Stromal cell of bone marrow (primary cell): ENCODE data around the gene CKAP4.

ENCODE experiments used
- DNase-seq: peaks from one replicate; pipeline ENCODE4 v3.0.0-alpha.2; 2012; ENCODE audit warnings: low read depth

Gene CKAP4

DNA sequence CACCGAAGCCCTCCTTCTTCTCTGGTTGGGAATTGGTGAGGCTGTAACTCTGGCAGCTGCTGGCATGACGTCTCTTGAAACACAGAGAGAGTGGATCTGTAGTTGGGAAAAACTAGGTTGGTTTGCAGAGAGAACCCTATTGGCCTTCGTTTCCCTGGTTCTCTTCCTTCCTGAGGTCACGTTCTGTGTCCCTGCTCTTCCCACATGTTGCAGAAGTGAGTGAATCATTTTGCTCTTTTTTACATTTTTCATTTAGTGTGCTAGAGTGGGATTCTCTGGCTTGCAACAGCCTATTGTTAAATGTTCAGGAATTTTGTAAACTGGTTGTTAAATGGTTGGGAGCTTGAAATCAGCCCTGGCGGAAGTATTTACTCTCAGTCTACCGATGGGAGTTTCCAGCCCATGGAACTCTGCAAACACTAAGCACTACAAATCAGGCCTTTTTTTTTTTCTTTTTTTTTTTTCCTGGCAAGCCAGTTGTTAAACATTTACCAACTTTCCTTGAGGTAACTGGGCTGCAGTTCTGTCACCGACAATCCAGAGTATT, 26.8 kb upstream of the CKAP4 start:
- DNase-seq: no peak

DNA sequence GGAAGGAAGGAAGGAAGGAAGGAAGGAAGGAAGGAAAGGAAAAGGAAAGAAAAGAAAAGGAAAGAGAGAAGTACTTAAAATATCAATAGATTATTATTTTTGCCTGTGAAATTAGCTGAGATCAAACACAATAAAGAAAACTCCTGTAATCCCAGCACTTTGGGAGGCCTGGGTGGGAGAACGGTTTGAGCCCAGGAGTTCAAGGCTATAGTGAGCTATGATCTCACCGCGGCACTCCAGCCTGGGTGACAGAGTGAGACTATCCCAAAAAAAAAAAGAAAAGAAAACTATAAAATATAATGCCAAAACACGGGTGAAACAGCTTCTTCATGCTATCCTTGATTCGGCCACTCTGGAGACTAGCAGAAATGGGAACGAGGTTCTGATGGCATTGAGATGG, 26.2 kb upstream of the CKAP4 start:
- DNase-seq: no peak

DNA sequence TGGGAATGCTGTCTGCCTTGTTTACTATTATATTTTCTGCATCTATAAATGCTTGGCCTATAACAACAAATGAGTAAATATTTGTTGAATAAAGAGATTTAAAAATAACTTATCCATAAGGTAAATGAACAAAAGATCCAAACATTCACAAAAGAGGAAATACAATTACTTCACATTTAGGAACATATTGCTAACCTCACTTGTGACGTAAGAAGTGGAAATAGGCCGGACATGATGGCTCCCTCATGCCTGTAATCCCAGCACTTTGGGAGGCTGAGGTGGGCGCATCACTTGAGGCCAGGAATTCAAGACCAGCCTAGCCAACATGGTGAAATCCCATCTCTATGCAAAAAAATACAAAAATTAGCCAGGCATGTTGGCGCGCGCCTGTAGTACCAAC, 25.7 kb upstream of the CKAP4 start:
- no peak for DNase-seq

DNA sequence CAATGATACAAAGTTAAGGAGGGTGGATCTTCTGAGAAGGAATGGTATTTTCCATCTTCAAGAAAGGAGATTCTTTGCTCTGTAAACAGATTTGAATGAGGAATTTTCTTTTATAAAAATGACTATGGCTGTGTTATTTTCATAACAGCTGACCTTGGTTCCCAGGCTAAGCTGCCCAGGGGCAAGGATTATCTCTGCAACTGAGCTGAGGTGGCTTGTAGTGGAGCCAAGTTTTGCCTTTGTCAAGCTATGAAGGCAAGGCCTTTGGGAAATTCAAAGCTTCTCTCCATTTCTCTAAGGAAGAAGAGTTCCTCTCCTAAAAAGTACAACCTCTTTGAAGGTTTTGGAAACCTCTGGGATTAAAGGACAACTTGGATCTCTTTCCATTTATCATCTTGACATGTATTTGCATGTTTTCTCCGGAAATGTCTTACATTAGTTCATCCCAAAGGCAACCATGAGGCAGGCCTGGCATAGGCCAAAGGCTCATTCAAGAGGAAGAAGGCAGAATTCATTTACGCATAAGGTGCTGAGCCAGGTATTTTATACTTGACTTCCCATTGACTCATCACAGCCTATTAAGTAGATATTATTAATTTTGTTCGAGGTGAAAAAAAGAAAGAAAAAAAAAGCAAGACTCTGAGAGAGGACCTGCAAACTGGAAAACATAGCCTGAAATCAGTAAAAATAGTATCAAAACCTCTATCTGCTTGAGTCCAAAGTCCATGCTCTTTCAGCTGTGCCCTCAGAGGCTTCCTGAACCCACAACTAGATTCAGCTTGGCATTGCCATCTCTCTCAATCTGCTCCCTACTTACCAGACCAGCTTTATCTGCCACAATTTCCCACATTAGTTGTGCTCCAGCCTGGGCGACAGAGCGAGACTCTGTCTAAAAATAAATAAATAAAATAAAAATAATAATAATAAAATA, 24.0 kb upstream of the CKAP4 start:
- DNase-seq: no peak

DNA sequence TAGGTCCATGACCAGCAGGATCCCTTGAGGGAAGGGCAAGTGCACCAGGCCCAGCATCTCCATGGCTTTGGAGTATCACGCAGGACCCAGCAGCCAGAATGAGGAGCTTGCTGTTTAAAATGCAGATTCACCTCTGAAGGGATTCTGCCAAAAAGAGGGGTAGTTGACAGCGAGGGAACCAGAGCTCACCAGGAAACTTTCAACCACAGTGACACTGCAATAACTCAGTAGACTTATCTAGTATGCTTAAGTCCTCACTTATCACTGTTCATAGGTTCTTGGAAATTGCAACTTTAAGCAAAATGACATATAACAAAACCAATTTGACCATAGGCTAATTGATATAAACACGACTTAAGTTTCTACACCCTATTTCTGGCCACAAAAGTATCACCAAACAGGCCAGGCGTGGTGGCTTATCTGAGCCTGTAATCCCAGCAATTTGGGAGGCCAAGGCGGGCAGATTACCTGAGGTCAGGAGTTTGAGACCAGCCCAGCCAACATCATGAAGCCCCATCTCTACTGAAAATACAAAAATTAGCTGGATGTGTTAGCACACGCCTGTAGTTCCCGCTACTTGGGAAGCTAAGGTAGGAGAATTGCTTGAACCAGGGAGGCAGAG, 21.4 kb upstream of the CKAP4 start:
- no peak for DNase-seq

DNA sequence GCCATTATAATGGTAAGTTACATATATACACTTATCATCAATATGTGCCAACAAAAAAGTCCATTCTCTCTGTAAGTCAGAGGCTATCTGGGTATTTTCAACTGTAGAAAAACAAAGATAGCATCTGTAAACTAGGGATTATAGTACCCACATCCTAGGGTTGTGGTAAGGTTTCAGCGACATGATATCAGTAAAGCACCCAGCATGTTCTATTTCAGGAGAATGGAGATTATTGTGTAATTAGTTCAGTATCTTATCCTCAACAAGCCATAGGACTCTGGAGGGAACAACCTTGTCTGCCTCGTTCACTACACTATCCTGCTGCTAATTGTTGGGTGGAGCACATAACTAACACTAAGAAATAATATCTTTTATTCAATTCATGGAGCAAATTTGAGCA, 19.7 kb upstream of the CKAP4 start:
- DNase-seq: no peak

DNA sequence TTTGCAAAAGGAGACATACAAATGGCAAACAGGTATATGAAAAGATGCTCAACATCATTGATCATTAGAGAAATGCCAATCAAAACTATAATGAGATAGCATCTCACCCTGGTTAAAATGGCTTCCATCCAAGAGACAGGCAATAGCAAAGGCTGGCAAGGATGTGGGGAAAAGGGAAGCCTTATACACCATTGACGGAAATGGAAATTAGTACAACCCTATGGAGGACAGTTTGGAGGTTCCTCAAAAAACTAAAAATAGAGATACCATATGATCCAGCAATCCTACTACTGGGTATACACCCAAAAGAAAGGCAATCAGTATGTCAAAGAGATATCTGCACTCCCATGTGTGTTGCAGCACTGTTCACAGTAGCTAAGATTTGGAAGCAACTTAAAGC, 17.3 kb upstream of the CKAP4 start:
- no peak for DNase-seq

DNA sequence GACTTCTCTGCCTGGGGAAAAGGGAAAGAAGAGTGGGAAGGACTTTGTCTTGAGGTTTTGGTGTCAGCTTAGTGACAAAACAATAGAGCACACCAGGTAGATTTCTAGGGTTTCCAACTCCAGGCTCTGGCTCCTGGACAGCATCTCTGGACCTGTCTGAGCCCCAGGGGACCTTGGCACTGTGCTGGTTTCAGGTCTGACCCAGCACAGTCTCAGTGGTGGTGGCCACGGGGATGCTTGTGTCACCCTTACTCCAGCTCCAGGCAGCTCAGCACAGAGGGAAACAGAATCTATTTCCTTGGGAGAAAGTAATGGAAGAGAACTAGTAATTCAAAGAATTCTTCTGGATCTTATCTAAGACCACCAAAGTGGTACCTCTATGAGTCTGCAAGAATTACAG, 11.1 kb upstream of the CKAP4 start:
- no peak for DNase-seq

DNA sequence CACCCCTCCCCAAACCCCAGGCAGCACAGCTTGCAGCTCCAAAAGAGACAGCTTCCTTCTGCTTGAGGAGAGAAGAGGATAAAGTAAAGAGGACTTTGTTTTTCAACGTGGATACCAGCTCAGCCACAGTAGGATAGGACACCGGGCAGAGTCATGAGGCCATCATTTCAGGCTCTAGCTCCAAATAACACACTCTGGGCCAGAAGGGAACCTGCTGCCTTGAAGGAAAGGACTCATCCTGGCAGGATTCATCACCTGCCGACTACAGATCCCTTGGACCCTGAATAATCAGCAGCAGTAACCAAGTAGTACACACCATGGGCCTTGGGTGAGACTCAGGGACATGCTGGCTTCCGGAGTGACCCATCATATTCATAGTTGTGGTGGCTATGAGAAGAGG, 10.4 kb upstream of the CKAP4 start:
- no peak for DNase-seq

DNA sequence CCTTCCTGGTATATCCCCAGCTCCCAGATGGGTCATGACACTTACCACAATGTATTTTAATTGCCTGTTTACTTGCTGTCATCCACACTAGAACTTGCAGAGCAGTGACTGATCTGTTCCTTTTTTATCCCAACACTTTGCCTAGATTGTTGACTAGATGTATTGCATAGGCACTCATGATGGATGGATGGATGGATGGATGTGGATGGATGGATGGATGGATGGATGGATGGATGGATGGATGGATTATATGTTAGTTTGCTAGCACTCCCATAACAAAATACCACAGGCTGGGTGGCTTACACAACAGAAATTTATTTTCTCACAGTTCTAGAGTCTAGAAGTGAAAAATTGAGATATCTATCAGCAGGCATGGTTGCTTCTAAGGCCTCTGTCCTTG, 8.7 kb upstream of the CKAP4 start:
- no peak for DNase-seq

DNA sequence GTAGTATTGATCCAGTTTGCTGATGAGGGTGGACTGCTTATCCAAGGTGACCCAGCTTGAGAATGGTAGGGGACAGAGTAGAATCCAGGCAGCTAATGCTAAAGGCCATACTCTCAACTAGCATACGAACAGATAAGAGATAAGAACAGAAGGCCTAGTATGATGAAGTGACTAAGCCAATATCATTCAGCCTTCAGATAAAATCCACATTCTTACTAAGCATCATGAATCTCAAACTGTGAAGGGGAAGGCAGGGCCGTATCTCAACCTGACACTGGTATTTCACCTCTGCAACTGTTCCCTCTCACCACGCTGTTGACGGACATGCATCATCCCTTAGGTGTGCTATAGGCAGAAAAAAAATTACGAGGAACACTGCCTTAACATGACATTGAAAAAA, 8.1 kb upstream of the CKAP4 start:
- no peak for DNase-seq

DNA sequence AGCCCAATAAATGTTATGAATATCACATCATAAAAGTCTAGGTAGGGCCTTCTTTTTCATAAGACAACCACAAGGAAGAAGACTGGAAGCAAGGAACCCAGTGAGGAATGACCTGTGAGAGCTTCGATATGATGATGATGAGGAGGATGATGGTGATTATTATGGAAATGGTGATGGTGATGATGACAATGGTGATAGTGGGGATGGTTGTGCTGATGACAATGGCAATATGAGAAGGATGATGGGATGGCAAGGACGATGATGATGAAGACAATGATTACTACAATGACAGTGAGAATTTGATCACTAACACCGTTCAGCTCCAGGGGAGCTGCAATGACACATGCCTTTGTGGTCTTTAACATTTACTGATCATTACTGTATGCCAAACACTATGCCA, 7.7 kb upstream of the CKAP4 start:
- DNase-seq: no peak

DNA sequence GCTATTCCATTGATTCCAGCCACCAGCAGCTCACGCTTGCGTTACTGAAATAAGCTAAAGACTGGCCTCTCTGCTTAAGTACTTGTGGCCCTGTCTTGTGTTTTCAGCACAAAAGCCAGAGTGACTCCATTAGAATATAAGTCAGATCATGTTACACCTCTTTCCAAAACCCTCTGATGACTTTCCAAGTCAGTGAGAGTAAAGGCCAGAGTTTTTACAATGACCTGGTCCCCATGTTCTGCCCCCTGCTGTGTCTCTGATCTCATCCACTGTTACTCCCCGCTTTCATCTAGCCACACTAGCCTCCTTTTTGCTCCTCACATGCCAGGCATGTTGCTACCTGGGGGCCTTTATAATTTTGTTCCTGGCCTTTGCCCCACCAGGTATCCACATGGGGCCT, 6.9 kb upstream of the CKAP4 start:
- DNase-seq: no peak

DNA sequence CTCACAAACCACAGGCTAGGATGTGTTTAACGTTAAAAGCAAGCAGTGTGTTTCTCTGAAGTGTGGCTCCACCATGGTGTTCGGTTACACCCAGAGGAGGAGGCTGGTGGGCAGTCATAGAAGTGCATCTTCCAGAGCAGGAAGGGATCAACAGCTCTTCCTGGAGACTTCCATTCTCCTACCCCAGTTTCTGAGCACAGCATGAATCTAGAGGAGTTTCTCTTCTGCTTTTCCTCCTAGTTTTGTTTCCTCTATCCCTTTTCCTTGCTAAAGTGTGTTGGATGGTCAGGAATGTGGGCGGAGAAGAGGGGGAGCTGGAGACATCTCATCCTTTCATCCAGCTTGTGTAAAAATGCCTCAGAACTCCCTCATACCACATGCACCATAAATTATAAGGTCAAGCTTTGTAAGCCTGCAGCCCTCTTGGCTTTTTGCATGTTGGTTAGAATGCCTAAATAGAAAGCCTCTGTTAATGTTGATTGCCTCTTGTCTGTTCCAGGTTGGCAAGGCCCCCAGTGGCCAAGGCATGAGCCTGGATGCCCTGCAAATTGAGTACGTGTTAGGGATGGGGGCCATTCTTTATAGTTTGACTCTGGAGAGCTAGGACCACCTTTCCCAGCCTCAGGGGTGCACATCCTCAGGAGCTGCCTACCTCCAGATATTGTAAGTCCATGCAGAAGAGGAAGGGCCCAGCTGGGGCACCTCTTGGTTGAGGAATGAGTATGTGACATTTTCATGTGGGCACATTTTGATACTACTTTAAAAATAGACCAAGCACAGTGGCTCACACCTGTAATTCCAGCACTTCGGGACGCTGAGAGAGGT, 4.0 kb upstream of the CKAP4 start:
- no peak for DNase-seq

DNA sequence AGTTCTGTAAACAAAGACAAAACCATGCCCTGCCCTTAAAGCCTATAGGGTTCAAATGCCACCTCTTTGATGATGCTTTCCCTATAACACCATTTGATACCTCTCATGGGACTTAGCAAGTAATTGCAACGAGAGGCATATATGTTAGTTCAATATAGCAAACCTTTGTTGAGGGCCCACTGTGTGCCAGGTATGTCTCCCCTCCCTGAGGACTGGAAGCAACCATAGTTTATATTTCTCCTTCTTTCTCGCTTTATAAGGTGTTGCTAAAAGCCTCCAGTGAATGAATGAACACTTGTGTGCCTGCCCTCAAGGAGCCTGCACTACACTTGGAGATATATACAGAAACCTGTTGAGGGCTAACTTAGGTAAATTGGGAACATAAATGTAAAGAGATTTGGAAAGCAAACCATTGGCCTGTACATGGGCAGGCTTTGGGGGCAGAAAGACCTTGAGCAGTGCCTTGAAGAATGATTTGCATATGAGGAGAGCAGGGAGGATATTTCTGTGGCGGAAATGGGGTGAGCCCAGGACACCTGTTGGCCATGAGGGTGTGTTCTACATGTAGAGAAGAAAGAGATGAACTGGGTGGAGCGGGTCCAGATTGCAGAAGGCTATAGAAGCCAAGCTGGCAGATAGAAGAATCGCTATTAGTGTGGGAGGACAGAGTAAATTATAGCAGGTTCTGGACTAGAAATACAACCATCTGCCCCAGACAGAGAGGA, 1.8 kb upstream of the CKAP4 start:
- DNase-seq: no peak

DNA sequence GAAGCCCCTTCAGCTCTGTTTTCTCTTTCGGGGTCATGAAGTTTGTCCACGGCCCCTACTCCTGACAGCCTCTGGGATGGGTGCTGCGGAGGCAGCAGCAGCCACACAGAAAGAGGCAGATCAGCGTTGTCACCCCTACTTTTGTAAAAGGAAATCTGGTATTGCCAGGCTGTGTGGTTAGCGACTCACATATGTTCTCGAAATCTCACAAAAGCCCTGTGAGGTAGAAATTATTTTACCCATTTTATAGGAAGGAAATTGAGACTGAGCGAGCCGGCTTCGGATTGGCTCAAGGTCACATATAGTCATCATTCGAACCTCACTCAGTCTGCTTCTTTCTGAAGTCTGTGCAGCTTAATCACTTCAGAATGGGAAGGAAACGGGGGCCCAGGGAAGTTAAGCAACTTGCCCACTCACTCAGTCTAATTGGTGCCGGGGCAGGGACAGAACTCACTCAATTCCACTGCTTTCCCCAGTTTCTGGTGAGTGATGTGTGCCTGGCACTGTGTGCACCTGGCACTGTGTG, 1.1 kb upstream of the CKAP4 start:
- no peak for DNase-seq

DNA sequence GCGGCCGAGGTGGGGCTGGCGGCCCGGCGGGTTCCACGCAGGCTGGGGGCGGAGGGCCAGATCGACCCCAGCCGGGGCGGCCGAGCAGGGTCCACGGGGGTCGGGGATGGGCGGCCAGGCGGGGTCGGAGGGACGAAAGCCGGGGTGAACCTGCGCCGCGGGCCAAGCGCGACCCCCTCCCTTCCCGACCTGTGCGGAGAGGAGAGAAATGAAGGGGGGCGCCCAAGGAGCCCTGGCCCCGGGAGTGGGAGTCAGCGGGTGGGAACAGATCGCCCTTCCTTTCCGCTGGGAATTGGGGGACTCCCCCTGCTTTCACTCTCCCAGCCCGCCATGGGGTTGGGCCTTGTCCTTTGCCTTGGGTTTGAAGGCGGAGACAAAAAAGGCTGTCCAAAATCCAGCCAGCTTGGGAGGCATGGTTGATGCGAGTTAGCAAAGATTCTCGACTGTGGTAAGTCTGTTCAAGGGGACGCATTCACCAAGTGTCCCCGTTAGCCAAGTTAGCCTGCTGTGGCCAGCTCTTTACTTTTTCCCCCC, 559 bp upstream of the CKAP4 start:
- peak; percentile 68 for DNase-seq

DNA sequence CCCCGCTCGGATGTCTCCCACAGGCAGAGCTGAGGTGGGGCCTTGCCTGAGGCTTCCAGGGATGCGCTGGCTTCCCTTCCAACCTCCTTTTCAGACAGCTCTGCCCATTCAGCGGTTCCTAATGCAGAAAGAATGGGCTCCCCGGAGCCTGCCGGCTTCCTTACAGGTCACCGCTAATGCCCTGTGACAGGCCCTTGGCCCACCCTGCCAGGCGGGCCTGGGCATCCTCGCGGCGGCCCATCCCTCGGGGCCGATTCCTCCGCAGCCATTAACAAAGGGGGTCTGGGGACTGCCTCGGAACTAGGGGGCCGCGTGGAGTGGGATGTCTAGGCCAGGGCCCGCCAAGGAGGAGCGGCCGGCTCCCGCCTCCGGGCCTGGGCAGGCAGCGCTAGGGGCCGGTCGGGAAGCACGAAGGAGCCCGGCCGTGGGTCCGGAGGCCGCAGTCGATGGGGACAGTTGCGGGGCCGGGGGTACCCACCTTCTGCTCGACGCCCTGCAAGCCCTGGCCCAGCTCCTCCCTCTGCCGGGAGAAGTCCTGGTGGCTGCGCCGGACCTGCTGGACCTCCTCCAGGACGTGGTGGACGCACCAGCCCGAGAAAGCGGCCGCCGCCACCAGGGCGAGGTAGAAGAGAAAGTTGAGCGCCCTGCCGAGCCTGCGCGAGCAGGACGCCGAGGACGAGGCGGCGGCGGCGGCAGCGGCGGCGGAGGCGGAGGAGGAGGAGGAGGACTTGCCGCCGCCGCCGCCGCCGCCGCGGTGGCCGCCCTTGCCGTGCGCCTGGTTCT, 738 bp downstream of the CKAP4 start:
- no peak for DNase-seq

DNA sequence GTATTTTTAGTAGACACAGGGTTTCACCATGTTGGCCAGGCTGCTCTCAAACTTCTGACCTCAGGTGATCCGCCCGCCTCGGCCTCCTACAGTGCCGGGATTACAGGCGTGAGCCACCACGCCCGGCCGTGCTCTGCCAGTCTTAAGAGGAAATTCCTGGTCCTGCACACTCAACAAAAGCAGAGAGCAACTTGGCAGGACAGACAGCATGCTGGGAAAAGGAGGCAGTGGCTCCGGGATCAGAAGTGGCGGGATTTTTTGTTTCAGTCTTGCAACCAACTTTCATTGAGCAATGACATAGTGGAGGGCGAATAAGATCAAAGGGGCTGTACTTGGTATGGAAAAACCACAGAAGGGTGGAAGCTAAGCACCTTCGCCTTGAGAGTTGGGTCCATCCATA, 2.1 kb downstream of the CKAP4 start:
- peak; percentile 68 for DNase-seq

DNA sequence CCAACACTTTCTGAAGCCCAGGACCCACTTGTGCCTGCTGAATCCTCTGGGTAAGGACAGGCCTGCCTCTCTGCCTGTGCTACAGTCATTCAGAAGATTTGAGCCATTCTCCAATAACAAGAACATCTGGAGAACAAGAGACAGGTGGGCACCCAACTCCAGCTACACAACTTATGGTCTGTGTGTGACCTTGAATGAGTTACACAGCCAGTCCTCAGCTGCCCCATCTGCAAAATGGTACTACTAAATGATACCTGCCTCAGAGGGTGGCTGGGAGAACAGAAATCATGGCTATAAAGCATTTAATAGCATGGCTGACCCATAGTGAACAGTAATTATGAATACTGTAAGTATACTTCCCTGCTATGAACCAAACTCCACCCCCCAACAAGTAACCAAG, 4.2 kb downstream of the CKAP4 start:
- no peak for DNase-seq

DNA sequence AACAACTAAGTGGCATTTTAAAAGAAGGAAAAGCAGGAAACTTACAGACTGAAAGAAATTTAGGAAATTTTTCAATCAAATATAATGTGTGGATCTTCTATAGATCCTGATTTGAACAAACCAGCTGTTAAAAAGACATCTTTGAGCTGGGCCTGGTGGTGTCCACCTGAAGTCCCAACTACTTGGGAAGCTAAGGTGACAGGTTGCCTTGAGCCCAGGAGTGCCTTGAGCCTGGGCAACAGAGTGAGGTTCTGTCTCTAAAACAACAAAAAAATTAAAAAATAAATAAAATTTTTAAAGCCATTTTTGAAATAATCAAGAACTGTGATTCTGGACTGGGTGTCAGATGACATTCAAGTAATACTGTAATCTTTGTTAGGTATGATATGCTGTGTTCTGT, 7.0 kb downstream of the CKAP4 start:
- no peak for DNase-seq
